OCI-LY7 (cell line): ENCODE measurements around the gene KCNQ5. TPM values are rescaled to one million over a fixed set of nuclear protein-coding genes. Genes with fewer than 3 reads are reported as not detected.

Experiments
- BruUV-seq: library from RNA; stranded (reverse); fragments of 400-500 nt; replicated peaks from 2 replicates; lab custom pipeline; 2021; lab: Mats Ljungman, UMichigan
- CTCF ChIA-PET: fragments of 300-600 bp; sonication (Branson Sonifier 250); formaldehyde crosslinking; loops from one replicate; lab custom pipeline; 2022; ENCODE audit warnings: antibody characterized with exemption; ENCODE audit not compliant: unreplicated experiment; lab: Charles Lee
- POLR2A ChIA-PET: fragments of 300-600 bp; sonication (Branson Sonifier 250); formaldehyde crosslinking; loops from one replicate; lab custom pipeline; 2022; ENCODE audit warnings: antibody characterized with exemption; lab: Charles Lee
- DNase-seq: peaks from one replicate; pipeline ENCODE4 v3.0.0-alpha.2; 2015; ENCODE audit warnings: low spot score
- H2AFZ ChIP-seq: fragments of 200-600 bp; sonication (generic), shearing (Covaris generic); 2 replicates; pipeline ENCODE4 v1.6.1; 2014; ENCODE audit warnings: mild to moderate bottlenecking, antibody characterized with exemption, low read length, moderate library complexity
- H3K27ac ChIP-seq: fragments of 200-600 bp; sonication (generic); 2 replicates; pipeline ENCODE4 v1.5.1; 2014; ENCODE audit warnings: mixed run types, low read depth, mild to moderate bottlenecking, moderate library complexity, low read length, inconsistent platforms; ENCODE audit not compliant: poor library complexity, severe bottlenecking
- H3K36me3 ChIP-seq: fragments of 200-600 bp; sonication (generic); 2 replicates; pipeline ENCODE4 v1.6.1; 2014; ENCODE audit warnings: mild to moderate bottlenecking, antibody characterized with exemption, low read length, moderate library complexity, mixed read lengths; ENCODE audit not compliant: insufficient read depth
- H3K4me1 ChIP-seq: fragments of 200-600 bp; sonication (generic); 2 replicates; pipeline ENCODE4 v1.5.1; 2014; ENCODE audit warnings: mild to moderate bottlenecking, low read length; ENCODE audit not compliant: insufficient read depth, poor library complexity, severe bottlenecking
- H3K4me2 ChIP-seq: fragments of 200-600 bp; sonication (generic); 2 replicates; pipeline ENCODE4 v1.6.1; 2014; ENCODE audit warnings: mild to moderate bottlenecking, low read length
- H3K4me3 ChIP-seq: fragments of 200-600 bp; sonication (generic); 2 replicates; pipeline ENCODE4 v1.5.1; 2014; ENCODE audit warnings: mild to moderate bottlenecking, low read depth, low read length; ENCODE audit not compliant: poor library complexity, severe bottlenecking
- H3K79me2 ChIP-seq: fragments of 200-600 bp; sonication (generic); 2 replicates; pipeline ENCODE4 v1.6.1; 2016; ENCODE audit warnings: low read depth, mild to moderate bottlenecking, low read length, moderate library complexity, mixed read lengths; ENCODE audit not compliant: insufficient read depth
- H3K9me2 ChIP-seq: fragments of 200-600 bp; sonication (generic); 2 replicates; pipeline ENCODE4 v1.6.1; 2016; ENCODE audit warnings: mild to moderate bottlenecking, low read length, mixed read lengths; ENCODE audit not compliant: insufficient read depth
- H3K9me3 ChIP-seq: fragments of 200-600 bp; sonication (generic); 2 replicates; pipeline ENCODE4 v1.6.1; 2014; ENCODE audit warnings: mild to moderate bottlenecking, mixed run types, low read length, mixed read lengths
- H4K20me1 ChIP-seq: fragments of 200-600 bp; sonication (generic); 2 replicates; pipeline ENCODE4 v1.6.1; 2014; ENCODE audit warnings: mild to moderate bottlenecking, antibody characterized with exemption, low read length, moderate library complexity, mixed read lengths; ENCODE audit not compliant: insufficient read depth
- EZH2phosphoT487 ChIP-seq: fragments of 200-600 bp; sonication (generic); IDR thresholded peaks from 2 replicates; pipeline ENCODE4 v1.6.1; 2018; ENCODE audit warnings: low read depth, borderline replicate concordance, mild to moderate bottlenecking, mixed run types, antibody characterized with exemption, low read length, moderate library complexity, mixed read lengths
- intact Hi-C: fragments of 100-400 bp; cut with micrococcal nuclease; formaldehyde crosslinking; loops from one replicate; pipeline ENCODE4 v1.10.0; 2022; ENCODE audit not compliant: unreplicated experiment
- total RNA-seq, 2 experiments: library from RNA; depleted of rRNA in 1 of 2; stranded (reverse); fragments of >200 nt in 1 of 2; shearing (Covaris generic) in 1 of 2; gene quantifications; 2 replicates each; pipeline ENCODE4 v1.2.3, GENCODE V29; 2014 to 2022
- TF ChIP-seq, protein P1 (sequence below): fragments of 200-600 bp; sonication (generic); conservative IDR thresholded peaks from 2 replicates; pipeline ENCODE4 v1.5.1; 2014; ENCODE audit warnings: mild to moderate bottlenecking, antibody characterized with exemption, low read length, moderate library complexity, mixed read lengths

KCNQ5 gene
- total RNA-seq, 2 experiments from 2014 or later, result 26.1 to 29.7 TPM

- BruUV-seq, result no TSS peak
- Histone ChIP-seq H3K9me3 (no peaks in the 10 kb centered on the region), H3K4me3 (no peak overlapping the region), H4K20me1 (0 out of 2 replicates have a peak, but pooled peaks cover 4% of the 10 kb centered on the region), H3K27ac (no peak overlapping the region), H3K36me3 (no peaks in the 10 kb centered on the region), H3K4me2 (no peak overlapping the region), H3K9me2 (no peaks in the 10 kb centered on the region), H3K79me2 (no peaks in the 10 kb centered on the region), H2AFZ (no peak overlapping the region), H3K4me1 (no peaks in the 10 kb centered on the region)
- intact Hi-C loops, result no loop called here
- ChIA-PET POLR2A (interaction anchor here (0.7 to 1.4 kb wide), 3 partner anchors 10 to 46 kb away, joined by 3 read pairs; no protein-coding TSS in a partner anchor), CTCF (no interaction called here)
- no peak for DNase-seq
- TF ChIP-seq EZH2phosphoT487, result no peak
- TF ChIP-seq, protein P1, sequence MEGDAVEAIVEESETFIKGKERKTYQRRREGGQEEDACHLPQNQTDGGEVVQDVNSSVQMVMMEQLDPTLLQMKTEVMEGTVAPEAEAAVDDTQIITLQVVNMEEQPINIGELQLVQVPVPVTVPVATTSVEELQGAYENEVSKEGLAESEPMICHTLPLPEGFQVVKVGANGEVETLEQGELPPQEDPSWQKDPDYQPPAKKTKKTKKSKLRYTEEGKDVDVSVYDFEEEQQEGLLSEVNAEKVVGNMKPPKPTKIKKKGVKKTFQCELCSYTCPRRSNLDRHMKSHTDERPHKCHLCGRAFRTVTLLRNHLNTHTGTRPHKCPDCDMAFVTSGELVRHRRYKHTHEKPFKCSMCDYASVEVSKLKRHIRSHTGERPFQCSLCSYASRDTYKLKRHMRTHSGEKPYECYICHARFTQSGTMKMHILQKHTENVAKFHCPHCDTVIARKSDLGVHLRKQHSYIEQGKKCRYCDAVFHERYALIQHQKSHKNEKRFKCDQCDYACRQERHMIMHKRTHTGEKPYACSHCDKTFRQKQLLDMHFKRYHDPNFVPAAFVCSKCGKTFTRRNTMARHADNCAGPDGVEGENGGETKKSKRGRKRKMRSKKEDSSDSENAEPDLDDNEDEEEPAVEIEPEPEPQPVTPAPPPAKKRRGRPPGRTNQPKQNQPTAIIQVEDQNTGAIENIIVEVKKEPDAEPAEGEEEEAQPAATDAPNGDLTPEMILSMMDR, result no peak
These were observed 228.6 kb downstream of the KCNQ5 start for GRCh38 chr6:72850469-72850868.

DNA sequence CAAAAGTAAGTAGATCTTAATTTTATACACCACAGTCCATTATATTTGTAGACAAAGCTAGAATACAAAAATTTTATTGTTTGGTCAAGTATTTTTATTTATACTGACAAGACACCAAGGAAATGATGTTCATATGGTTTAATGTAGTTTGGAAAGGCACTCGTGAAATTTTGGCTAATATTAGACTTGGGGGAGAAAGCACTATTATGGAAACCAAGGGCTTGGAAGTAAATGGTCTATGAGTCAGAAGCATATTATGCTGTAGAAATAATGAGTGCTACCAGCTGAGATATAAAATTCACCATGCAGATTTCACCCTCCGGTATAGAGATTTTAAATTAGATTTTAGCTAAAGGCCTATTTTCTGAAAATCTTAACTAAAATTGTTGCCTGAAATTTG, 233.6 kb downstream of the KCNQ5 start:
- Histone ChIP-seq H3K36me3 (no peaks in the 10 kb centered on the region), H3K4me3 (no peak overlapping the region), H3K4me2 (no peak overlapping the region), H4K20me1 (0 out of 2 replicates have a peak, but pooled peaks cover 4% of the 10 kb centered on the region), H3K4me1 (no peaks in the 10 kb centered on the region), H3K9me3 (no peaks in the 10 kb centered on the region), H3K79me2 (peaks cover 3% of the 10 kb centered on the region; the same call in 1 of the 2 replicates), H3K9me2 (no peaks in the 10 kb centered on the region), H3K27ac (no peak overlapping the region), H2AFZ (no peak overlapping the region)
- DNase-seq, result no peak
- ChIA-PET CTCF (no interaction called here), POLR2A (no interaction called here)
- intact Hi-C loops, result no loop called here
- TF ChIP-seq, protein P1, result no peak
- no peak for TF ChIP-seq EZH2phosphoT487
- no TSS peak for BruUV-seq

- Histone ChIP-seq H3K27ac (no peak overlapping the region), H3K4me3 (no peak overlapping the region), H2AFZ (no peak overlapping the region), H3K79me2 (peaks cover 3% of the 10 kb centered on the region; the same call in 1 of the 2 replicates), H3K9me2 (no peaks in the 10 kb centered on the region), H3K36me3 (no peaks in the 10 kb centered on the region), H3K9me3 (no peaks in the 10 kb centered on the region), H3K4me1 (no peaks in the 10 kb centered on the region), H4K20me1 (no peaks in the 10 kb centered on the region; the same call in 1 of the 2 replicates), H3K4me2 (no peak overlapping the region)
- TF ChIP-seq EZH2phosphoT487, result no peak
- TF ChIP-seq, protein P1, result no peak
- no peak for DNase-seq
- BruUV-seq, result no TSS peak
- intact Hi-C loops, result no loop called here
- ChIA-PET CTCF (no interaction called here), POLR2A (no interaction called here)
These were observed 234.9 kb downstream of the KCNQ5 start for GRCh38 chr6:72856801-72857200.
